Muscle of leg (tissue), 11 donors: ENCODE measurements around the gene PLPP3. TPM values are rescaled to one million over a fixed set of nuclear protein-coding genes. Genes with fewer than 3 reads are reported as not detected.

Source experiments
- DNase-seq: peaks from one replicate; pipeline ENCODE4 v3.0.0; 2013
- H3K27ac ChIP-seq: one replicate; pipeline ENCODE4 v1.5.1; 2013; ENCODE audit warnings: mild to moderate bottlenecking, low read length, control low read depth
- H3K27me3 ChIP-seq: one replicate; pipeline ENCODE4 v1.6.1; 2013; ENCODE audit warnings: low read length; ENCODE audit not compliant: control insufficient read depth, insufficient read depth
- H3K36me3 ChIP-seq: one replicate; pipeline ENCODE4 v1.6.1; 2013; ENCODE audit warnings: low read length; ENCODE audit not compliant: control insufficient read depth, insufficient read depth
- H3K4me1 ChIP-seq: one replicate; pipeline ENCODE4 v1.6.1; 2013; ENCODE audit warnings: low read length; ENCODE audit not compliant: control insufficient read depth, insufficient read depth
- H3K4me3 ChIP-seq: one replicate; pipeline ENCODE4 v1.5.1; 2013; ENCODE audit warnings: low read length, control low read depth
- H3K9me3 ChIP-seq: replicated peaks from 2 replicates; pipeline ENCODE4 v1.6.1; 2013; ENCODE audit warnings: low read depth, low read length; ENCODE audit not compliant: control insufficient read depth
- whole genome bisulfite sequencing: methylation state at CpG from one replicate; pipeline ENCODE4 v1.1.5; 2013; ENCODE audit warnings: missing lambda C conversion rate; ENCODE audit not compliant: insufficient coverage; 5-methylcytosine and 5-hydroxymethylcytosine counted together
- polyA plus RNA-seq, 8 donors: library from polyadenylated mRNA; unstranded; fragments of 120-200 nt; gene quantifications; one replicate each; pipeline versions ENCODE4 v1.2.1 to v1.2.3, GENCODE V29; 2013; ENCODE audit warnings: inconsistent platforms in 1 of 8, low replicate concordance in 1 of 8; ENCODE audit not compliant: insufficient read length in 8 of 8, insufficient read depth in 1 of 8
- total RNA-seq: library from RNA; stranded (reverse); fragments of 120-200 nt; gene quantifications from one replicate; pipeline ENCODE4 v1.2.4, GENCODE V29; 2013

The PLPP3 gene
- total and polyA plus RNA-seq, 9 donors, result 99.8 to 184 (median 125) TPM

DNA sequence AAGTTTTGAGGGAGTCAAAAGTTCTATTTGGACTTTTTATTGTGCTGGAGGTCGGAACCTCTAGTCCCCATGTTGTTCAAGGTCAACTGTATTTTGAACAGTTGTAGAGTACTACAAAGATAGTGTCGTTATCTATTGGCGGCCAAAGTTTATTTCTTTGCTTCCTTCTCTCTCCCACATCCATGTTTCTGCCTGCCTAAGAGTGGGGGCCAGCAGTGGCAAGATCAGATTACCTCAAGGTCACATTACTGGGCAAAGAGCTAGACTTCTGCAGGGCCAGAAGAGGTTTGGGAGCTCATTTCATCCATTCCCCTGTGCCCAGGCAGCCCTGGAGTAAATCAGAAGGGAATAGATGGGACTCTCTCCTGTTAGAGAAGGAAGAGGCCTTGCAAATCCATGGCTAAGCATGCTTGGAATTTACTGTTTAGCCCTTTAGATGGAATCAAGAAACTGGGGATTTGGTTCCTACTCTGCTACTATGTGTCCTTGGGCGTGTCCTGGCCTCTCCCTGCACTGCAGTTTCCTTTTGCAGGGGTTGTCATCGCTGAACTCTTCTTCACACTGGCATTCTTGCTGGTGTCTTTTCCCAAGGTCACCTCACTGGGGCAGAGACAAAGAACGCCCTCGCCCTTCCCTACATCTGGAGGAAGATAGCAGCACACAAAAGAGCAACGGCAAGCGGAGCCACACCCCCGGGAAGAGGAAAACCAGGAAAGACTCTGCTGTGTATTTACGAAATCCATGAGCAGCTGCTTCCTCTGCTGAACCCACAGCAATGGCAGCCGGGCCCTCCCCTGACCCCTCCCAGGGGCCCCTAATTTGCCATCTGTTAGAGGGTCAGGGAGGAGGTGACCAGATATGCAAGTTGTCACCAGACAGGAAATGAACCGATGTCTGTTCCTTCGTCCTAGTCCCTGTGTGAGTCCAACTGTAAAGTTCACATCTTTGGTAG lies 73.3 kb downstream of the PLPP3 start:
- WGBS, result 63% methylated on average over 4 of the region's 14 CpGs
- peaks cover 36% of the 10 kb centered on the region for H3K4me1 ChIP-seq
- no peaks in the 10 kb centered on the region for H3K9me3 ChIP-seq
- peak overlapping the region; percentile 64 for H3K27ac ChIP-seq
- no peaks in the 10 kb centered on the region for H3K27me3 ChIP-seq
- peak; percentile 49 for DNase-seq
- peaks cover 89% of the 10 kb centered on the region for H3K36me3 ChIP-seq
- H3K4me3 ChIP-seq, result no peak overlapping the region

DNA sequence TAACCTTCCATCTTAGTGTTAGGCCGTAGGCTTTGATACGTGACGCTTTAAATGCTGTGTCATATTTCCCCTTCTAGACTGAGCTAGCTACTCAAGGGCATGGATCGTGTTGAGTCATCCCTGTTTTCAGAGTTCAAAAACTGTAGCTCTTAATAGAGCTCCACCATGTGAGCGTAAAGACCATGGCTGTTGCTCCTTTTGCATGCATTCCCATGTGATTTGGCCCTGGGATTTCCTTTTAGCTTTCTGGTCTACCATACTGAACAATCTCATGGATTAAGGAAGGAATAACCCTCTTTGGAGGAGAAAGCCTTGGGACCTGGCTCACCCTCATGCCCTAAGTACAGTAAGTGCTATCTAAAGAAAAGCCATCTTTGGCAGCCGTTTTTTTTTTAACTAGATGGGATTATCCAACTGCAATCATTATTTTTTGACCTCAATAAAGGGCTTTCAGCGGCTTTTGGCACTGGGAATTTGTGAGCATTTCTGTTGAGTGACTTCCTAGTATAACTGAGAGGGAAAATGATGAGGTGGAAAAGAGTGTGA lies 76.6 kb downstream of the PLPP3 start:
- 100% methylated on average over 1 of the region's 7 CpGs for WGBS

DNA sequence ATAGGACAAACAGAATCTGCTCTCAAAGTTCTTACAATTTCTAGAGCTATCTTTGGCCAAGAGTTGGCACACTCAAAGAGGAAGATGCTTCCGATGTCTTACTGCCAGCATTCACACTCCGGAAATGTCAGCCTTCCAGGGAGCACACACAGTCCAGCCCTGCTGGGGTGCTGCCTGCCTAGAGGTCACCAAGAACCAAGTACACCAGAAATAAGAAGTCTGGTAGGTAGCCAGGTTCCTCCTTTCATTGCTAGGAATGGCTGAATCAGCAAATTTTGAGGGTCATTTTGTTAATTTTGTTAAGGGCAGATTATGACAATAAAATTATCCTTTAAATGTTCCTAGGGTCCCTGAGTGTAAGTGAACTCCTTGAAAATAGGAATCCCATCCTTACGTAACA lies 77.5 kb downstream of the PLPP3 start:
- peak overlapping the region; percentile 6 for H3K27ac ChIP-seq
- H3K36me3 ChIP-seq, result peaks cover 62% of the 10 kb centered on the region
- DNase-seq, result peak; percentile 30
- no CpG with 5 or more reads among the region's 3 CpGs for WGBS
- H3K4me1 ChIP-seq, result peaks cover 16% of the 10 kb centered on the region
- no peaks in the 10 kb centered on the region for H3K27me3 ChIP-seq
- H3K4me3 ChIP-seq, result no peak overlapping the region
- H3K9me3 ChIP-seq, result no peaks in the 10 kb centered on the region

More for the DNA sequence above, 76.6 kb downstream of the PLPP3 start:
- Histone ChIP-seq H3K9me3 (no peaks in the 10 kb centered on the region), H3K4me1 (peaks cover 19% of the 10 kb centered on the region), H3K36me3 (peaks cover 68% of the 10 kb centered on the region), H3K27ac (no peak overlapping the region), H3K27me3 (no peaks in the 10 kb centered on the region), H3K4me3 (no peak overlapping the region)
- peak; percentile 22 for DNase-seq

DNA sequence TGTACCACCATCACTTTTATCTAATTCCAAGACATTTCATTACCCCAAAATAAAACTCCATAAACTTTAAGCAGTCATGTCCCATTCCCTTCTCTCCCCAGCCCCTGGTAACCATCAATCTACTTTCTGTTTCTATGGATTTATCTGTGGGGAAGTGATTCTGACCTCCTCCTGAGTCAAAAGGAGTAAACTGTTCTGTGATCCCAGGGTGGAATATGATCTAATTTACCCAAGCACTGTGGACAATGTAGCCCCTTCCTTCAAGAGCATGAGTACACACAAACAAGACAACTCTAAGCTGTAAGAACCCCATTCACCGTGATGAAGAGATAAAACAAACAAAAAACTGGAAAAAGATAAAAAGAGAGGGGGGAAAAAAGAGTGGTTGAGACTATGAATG lies 77.9 kb downstream of the PLPP3 start:
- WGBS, result no CpG with 5 or more reads among the region's 1 CpG
- H3K27ac ChIP-seq, result no peak overlapping the region
- H3K27me3 ChIP-seq, result no peaks in the 10 kb centered on the region

DNA sequence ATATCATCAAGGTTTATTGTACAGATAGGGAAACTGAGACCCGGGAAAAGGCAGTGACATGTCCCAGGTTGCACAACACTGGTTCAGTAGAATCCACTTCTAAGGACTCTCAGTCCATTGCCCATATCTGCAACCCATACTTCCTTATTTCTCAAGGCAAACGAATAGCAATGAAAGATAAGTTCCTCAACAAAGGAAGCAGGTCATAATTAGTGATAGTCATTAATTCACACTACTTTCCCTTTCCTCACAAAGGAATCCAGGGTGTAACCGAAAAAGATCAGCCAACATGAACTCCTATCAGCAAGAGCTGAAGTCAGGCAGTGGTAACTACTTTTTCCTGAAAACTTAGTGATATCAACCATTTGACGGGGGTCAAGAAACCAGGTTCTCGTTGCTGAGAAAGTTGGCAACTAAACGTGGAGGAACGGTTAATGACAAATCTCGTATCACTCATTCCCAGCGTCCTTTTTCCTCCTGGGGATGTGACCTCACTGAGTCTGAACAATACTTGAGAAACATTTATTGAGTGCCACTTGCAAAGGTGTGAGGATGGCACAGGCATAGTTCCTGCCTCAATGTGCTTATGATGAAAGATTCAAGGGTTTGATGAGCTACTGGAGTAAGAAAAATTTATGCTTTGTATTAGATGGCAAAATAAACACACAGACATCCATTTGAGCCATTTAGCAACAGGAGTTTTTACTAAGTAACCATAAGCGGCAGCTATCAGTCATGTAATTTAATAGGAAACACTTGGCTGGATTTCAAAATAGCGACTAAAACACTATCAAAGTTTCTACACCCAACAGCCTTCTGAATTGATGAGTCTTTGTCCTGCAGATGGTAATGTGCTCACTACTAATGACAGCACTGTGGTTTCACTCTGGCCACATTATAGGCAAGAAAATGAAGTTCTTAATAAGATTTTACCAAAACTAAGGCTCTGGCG lies 82.3 kb downstream of the PLPP3 start:
- H3K4me3 ChIP-seq, result no peak overlapping the region
- DNase-seq, result peak; percentile 7
- H3K36me3 ChIP-seq, result peaks cover 56% of the 10 kb centered on the region
- no peaks in the 10 kb centered on the region for H3K27me3 ChIP-seq
- H3K9me3 ChIP-seq, result no peaks in the 10 kb centered on the region
- peaks cover 4% of the 10 kb centered on the region for H3K4me1 ChIP-seq
- WGBS, result 73% methylated on average over 2 of the region's 12 CpGs
- no peak overlapping the region for H3K27ac ChIP-seq

More for the DNA sequence above, 77.9 kb downstream of the PLPP3 start:
- DNase-seq, result peak; percentile 1
- H3K4me3 ChIP-seq, result no peak overlapping the region
- peaks cover 11% of the 10 kb centered on the region for H3K4me1 ChIP-seq
- H3K36me3 ChIP-seq, result peaks cover 59% of the 10 kb centered on the region
- H3K9me3 ChIP-seq, result no peaks in the 10 kb centered on the region

DNA sequence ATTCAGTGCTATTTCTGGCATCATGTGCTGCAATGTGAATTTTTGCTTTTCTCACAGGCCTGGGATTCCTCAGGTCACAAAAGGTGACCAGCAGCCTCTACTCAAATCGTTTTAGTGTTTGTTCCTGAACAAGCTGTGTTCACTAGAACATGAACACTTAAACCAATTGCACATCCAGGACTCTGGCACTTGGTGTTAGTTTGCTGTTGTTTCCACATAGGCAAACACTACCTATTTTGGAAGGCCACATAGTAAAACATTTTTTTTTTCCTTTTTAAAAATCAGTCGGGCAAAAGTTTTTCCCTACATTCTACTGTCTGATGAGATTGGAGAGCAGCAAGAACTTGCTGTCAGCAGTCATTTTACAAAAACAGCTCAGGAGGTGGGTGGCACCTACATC lies 83.2 kb downstream of the PLPP3 start:
- peaks cover 49% of the 10 kb centered on the region for H3K36me3 ChIP-seq
- no peak overlapping the region for H3K27ac ChIP-seq
- H3K27me3 ChIP-seq, result no peaks in the 10 kb centered on the region
- WGBS, result no CpG with 5 or more reads among the region's 2 CpGs
- H3K4me3 ChIP-seq, result no peak overlapping the region
- H3K4me1 ChIP-seq, result peaks cover 2% of the 10 kb centered on the region
- no peak for DNase-seq
- H3K9me3 ChIP-seq, result no peaks in the 10 kb centered on the region

DNA sequence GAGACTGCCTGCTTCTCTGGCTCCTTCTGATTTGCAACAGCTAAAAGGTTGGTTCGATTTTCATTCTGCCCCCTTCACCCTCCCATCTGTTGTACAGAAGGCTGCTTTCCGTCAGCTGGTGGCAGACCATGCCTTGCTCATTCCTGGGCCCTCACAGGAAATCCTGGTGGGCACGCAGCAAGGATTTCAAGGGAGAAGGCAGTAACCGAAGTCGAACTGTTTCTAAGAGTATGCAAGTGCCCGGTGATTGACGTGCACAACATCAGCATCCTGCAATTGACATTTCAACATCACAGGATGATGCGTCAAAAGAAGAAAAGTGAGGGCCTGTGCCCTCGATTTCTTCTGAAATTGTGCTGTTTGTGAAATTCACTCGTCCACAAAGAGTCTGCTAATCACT lies 83.8 kb downstream of the PLPP3 start:
- no peak for DNase-seq
- peaks cover 2% of the 10 kb centered on the region for H3K4me1 ChIP-seq
- H3K4me3 ChIP-seq, result no peak overlapping the region
- H3K27ac ChIP-seq, result no peak overlapping the region
- H3K9me3 ChIP-seq, result no peaks in the 10 kb centered on the region
- H3K27me3 ChIP-seq, result no peaks in the 10 kb centered on the region
- peaks cover 44% of the 10 kb centered on the region for H3K36me3 ChIP-seq
- 72% methylated on average over 10 of the region's 10 CpGs for WGBS

DNA sequence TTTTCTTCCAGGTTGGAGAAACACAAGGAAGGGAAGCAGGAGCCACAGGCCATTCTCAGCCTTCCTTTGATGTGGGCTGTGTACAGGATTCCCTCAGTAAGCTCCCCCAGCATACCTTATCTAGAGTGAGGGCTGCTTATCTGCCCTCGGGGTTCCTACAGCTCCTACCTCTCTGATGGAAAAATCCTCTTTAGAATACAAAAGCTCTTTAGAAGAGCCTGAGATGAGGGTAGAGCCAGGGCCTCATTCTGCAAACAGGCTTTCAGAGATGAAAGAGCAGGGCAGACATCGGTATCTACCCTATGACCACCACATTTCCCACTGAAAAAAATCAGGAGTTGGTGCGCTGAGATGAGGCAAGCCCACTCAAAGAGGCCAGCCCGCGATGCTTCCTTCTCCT lies 85.1 kb downstream of the PLPP3 start:
- H3K36me3 ChIP-seq, result peaks cover 39% of the 10 kb centered on the region
- no peak overlapping the region for H3K27ac ChIP-seq
- DNase-seq, result no peak
- H3K4me1 ChIP-seq, result no peaks in the 10 kb centered on the region
- H3K9me3 ChIP-seq, result no peaks in the 10 kb centered on the region
- no peaks in the 10 kb centered on the region for H3K27me3 ChIP-seq
- no peak overlapping the region for H3K4me3 ChIP-seq
- 20% methylated on average over 1 of the region's 5 CpGs for WGBS

DNA sequence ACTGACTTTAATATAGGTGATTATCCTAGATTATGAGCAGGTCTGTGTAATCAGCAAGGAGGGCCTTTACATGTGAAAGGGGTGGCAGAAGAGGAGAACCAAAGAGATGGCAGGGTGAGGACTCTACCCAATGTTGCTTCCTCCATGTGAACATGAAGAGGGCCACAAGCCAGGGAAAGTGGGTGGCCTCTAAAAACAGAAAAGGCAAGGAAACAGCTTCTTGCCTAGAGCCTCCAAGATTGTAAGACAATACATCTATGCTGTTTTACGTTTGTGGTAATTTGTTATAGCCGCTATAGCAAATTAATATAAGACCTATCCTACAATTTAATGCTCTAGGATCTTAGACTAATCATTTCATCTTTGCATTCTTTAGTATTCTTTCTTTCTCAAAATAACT lies 85.5 kb downstream of the PLPP3 start:
- WGBS, result no CpG with 5 or more reads among the region's 2 CpGs
- no peak for DNase-seq
- Histone ChIP-seq H3K36me3 (peaks cover 39% of the 10 kb centered on the region), H3K4me3 (no peak overlapping the region), H3K27me3 (no peaks in the 10 kb centered on the region), H3K27ac (no peak overlapping the region), H3K4me1 (no peaks in the 10 kb centered on the region), H3K9me3 (no peaks in the 10 kb centered on the region)

DNA sequence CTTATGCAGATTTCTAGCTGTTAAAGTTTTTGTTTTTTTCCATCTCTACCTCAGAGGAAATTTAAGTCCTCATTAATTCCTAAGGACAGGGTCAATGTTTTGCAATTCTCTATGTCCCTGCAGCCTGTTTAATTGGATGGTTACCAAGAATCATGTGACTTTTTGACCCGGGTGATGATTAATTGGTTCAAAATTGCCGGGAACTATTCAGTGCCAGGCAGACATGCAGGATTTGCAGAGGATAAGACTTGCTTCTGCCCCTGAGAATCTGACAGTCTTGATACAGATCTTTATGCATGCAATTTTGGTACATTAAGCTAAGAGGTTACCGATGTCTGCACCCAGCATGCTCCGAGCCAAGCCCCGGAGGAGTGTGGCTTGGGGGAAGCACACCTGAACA lies 87.9 kb downstream of the PLPP3 start:
- no peak overlapping the region for H3K4me3 ChIP-seq
- H3K27ac ChIP-seq, result no peak overlapping the region
- H3K4me1 ChIP-seq, result no peaks in the 10 kb centered on the region
- WGBS, result 69% methylated on average over 5 of the region's 5 CpGs
- no peak for DNase-seq
- H3K27me3 ChIP-seq, result no peaks in the 10 kb centered on the region
- H3K36me3 ChIP-seq, result peaks cover 35% of the 10 kb centered on the region
- no peaks in the 10 kb centered on the region for H3K9me3 ChIP-seq
